Gastroesophageal sphincter (tissue), 4 donors: ENCODE measurements around the gene LRRIQ1. TPM values are rescaled to one million over a fixed set of nuclear protein-coding genes. Genes with fewer than 3 reads are reported as not detected.

Experiments used
- ATAC-seq: fragments of 150-250 bp; one replicate; pipeline ENCODE4 v1.9.1; 2016; ENCODE audit warnings: mild to moderate bottlenecking, moderate library complexity
- H3K27ac ChIP-seq, 4 donors: fragments of 200-600 bp; sonication (generic) in 3 of 4; 1 replicate in 3 of 4; 2 replicates in 1 of 4; pipeline ENCODE4 v1.5.1; 2016 to 2019
- H3K27me3 ChIP-seq: fragments of 200-600 bp; sonication (generic); one replicate; pipeline ENCODE4 v1.5.1; 2019
- H3K36me3 ChIP-seq, 2 donors: fragments of 200-600 bp; sonication (generic); one replicate each; pipeline ENCODE4 v1.5.1; 2019; ENCODE audit warnings: control low read depth in 1 of 2
- H3K4me1 ChIP-seq, 3 donors: fragments of 200-600 bp; sonication (generic); 1 replicate in 2 of 3; 2 replicates in 1 of 3; pipeline ENCODE4 v1.5.1; 2016 to 2019; ENCODE audit warnings: control low read depth in 2 of 3
- H3K4me3 ChIP-seq, 2 donors: fragments of 200-600 bp; sonication (generic); one replicate each; pipeline ENCODE4 v1.5.1; 2019; ENCODE audit warnings: mild to moderate bottlenecking in 1 of 2, moderate library complexity in 1 of 2
- H3K9me3 ChIP-seq, 3 donors: fragments of 200-600 bp; sonication (generic); one replicate each; pipeline ENCODE4 v1.5.1; 2017 to 2019; ENCODE audit warnings: control low read depth in 2 of 3
- EP300 ChIP-seq: sonication (generic); formaldehyde crosslinking; IDR thresholded peaks from one replicate; pipeline ENCODE4 v1.6.1; 2017; ENCODE audit warnings: antibody characterized with exemption, mild to moderate bottlenecking
- POLR2A ChIP-seq, 2 donors: fragments of 450-650 bp; IDR thresholded peaks; one replicate each; pipeline ENCODE4 v1.6.1; 2017; ENCODE audit warnings: antibody characterized with exemption in 2 of 2, mild to moderate bottlenecking in 2 of 2, moderate library complexity in 1 of 2
- POLR2AphosphoS5 ChIP-seq: sonication (generic); formaldehyde crosslinking; IDR thresholded peaks from one replicate; pipeline ENCODE4 v1.6.1; 2017; ENCODE audit warnings: antibody characterized with exemption
- WGBS, 2 donors: methylation state at CpG; one replicate each; pipeline ENCODE4 v1.1.5; 2018; ENCODE audit warnings: low coverage in 1 of 2; 5-methylcytosine and 5-hydroxymethylcytosine counted together
- total RNA-seq, 4 donors: library from RNA; depleted of rRNA; stranded (reverse); fragments of >200 nt; gene quantifications; one replicate each; pipeline ENCODE4 v1.1.0, GENCODE V29; 2016
- TF ChIP-seq, protein P1 (sequence below), 4 experiments: fragments of 200-600 bp in 2 of 4; fragments of 450-650 bp in 2 of 4; sonication (generic) in 1 of 4; IDR thresholded peaks; one replicate each; pipeline ENCODE4 v1.5.1; 2017 to 2019; ENCODE audit warnings: antibody characterized with exemption in 4 of 4, mild to moderate bottlenecking in 2 of 4, moderate library complexity in 2 of 4

LRRIQ1 gene
- total RNA-seq, 4 donors from 2014 or later, result 0.31 to 1.4 (median 0.54) TPM; not detected in 1

DNA sequence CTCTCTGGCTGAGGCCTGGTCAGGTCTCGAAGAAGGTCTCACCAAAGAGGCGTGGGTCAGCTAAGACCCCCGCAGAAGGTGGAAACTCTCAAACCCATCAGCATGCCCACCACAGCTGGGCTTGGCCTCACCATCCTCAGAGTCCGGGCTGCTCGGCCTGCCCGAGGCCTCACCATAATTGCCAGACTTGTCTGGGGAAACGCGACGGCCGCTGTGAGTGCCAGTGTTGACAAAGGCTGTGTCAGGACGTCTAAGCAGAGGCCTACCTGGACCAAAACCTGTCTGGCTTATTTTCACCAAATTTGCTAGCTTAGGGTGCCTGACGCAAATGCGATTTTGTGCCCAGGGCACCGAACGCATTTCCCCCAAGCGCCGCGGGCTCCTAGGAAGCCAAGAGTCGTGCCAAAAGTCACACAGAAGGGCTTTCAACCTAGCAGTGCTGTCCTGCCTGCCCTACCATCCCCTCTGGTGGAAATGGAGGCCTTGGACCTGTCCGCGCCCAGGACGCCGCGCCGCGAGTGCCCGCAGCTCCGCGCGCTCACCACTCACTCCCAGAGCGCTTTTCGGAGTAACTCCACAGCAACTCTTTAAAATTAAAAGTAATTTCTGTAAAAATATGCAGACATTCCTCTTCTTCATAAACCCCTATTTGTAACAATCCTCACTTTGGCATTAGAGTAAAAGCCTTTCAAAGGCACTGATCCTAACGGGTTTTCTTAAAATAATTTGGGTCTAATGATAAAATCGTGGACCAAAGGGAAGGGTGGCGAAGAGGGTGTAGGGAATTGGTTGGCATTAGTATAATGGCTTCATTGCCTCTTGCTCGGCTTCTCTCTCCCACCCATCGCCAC is 242.7 kb downstream of the LRRIQ1 start:
- 45 to 48% methylated on average over 11 to 17 of the region's 37 CpGs for WGBS, 2 donors
- H3K36me3 ChIP-seq, result no peaks in the 10 kb centered on the region
- peaks cover 99% of the 10 kb centered on the region for H3K27me3 ChIP-seq
- H3K4me3 ChIP-seq, result peak overlapping the region in 1 of 2 donors; percentile 47
- TF ChIP-seq, protein P1, sequence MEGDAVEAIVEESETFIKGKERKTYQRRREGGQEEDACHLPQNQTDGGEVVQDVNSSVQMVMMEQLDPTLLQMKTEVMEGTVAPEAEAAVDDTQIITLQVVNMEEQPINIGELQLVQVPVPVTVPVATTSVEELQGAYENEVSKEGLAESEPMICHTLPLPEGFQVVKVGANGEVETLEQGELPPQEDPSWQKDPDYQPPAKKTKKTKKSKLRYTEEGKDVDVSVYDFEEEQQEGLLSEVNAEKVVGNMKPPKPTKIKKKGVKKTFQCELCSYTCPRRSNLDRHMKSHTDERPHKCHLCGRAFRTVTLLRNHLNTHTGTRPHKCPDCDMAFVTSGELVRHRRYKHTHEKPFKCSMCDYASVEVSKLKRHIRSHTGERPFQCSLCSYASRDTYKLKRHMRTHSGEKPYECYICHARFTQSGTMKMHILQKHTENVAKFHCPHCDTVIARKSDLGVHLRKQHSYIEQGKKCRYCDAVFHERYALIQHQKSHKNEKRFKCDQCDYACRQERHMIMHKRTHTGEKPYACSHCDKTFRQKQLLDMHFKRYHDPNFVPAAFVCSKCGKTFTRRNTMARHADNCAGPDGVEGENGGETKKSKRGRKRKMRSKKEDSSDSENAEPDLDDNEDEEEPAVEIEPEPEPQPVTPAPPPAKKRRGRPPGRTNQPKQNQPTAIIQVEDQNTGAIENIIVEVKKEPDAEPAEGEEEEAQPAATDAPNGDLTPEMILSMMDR (IDR thresholded peaks at IDR 0.05), result no peak
- TF ChIP-seq EP300, result no peak
- TF ChIP-seq POLR2A (IDR thresholded peaks at IDR 0.05), result no peak
- no peak for TF ChIP-seq POLR2AphosphoS5
- H3K4me1 ChIP-seq, result peaks cover 0 to 20% (median 12%) of the 10 kb centered on the region in 3 donors
- H3K27ac ChIP-seq, result no peak overlapping the region
- ATAC-seq, result no peak
- H3K9me3 ChIP-seq, result peaks cover 0 to 19% (median 0%) of the 10 kb centered on the region in 3 donors

DNA sequence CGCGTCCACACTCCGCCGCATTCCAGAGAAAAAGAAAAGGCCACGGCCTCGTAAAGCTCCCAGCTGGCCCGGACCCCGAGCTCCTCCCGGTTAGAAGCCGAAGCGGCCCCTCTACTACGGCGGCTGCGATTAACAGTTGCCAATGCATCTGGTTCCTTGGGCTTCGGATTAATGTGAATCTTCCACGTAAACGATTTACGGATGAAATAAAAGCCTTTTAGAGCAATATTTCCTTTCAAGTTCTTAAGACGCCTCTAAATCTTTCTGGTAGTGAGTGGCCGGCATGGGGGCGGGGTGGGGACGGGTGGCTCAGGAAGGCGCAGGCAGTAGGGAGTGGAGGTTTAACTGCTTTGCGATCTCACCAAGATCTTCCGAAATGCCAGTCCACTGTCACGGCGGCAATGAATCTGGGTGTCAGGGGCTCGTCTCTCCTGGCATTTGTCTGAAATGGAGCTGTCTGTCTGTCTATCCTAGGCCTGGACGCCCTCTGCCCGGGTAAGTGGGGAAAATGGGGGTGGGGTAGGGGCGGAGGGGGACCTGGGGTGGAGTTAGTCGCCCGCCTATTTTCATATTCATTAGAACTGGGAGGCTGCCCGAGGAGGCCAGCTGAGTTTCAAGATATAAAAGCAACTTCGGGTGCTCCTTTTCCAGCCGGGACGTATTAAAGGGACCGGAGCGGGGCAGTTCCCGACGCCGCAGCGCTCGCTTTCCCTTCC is 243.5 kb downstream of the LRRIQ1 start:
- TF ChIP-seq, protein P1 (IDR thresholded peaks at IDR 0.05), result no peak
- TF ChIP-seq EP300 (no peak), POLR2AphosphoS5 (no peak), POLR2A (IDR thresholded peaks at IDR 0.05) (no peak)
- H3K4me1 ChIP-seq, result peaks cover 0 to 20% (median 12%) of the 10 kb centered on the region in 3 donors
- ATAC-seq, result peak; percentile 28
- no peak overlapping the region for H3K27ac ChIP-seq
- no peaks in the 10 kb centered on the region for H3K36me3 ChIP-seq
- 3% methylated on average over 4 to 20 of the region's 44 CpGs for WGBS, 2 donors
- peak overlapping the region in 1 of 2 donors; percentile 47 for H3K4me3 ChIP-seq
- peaks cover 100% of the 10 kb centered on the region for H3K27me3 ChIP-seq
- H3K9me3 ChIP-seq, result peaks cover 0 to 19% (median 0%) of the 10 kb centered on the region in 3 donors

DNA sequence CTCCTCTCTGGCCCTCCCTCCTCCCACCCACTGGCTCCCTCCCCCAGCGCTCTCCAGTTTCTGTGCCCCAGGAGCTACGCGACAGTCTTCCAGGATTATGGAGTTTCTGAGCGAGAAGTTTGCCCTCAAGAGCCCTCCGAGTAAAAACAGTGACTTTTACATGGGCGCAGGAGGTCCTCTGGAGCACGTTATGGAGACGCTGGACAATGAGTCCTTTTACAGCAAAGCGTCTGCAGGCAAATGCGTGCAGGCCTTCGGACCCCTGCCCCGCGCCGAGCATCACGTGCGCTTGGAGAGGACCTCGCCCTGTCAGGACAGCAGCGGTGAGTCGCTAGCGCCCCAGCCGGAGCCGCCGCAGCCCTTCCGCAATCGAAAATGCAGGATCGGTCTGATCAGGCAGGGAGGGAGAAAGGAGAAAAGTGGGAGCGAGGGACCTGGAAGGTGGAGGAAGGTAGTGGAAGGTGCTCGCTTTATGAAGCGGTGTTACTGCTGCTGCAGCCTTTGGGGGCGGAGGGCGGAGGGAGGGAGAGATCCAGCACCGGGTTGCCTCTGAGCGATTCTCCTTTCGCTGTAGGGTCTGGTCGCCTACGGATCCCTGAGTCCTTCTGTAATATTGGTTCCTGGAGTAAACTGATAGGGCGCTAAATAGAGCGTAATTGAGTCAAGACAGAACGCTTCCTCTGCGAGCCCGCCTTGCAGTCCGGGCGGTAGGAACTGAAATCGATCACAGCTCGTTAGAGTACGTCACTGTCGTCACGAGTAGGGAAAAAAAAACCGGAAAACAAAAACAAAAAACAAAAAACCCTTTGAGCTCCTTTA is 244.2 kb downstream of the LRRIQ1 start, which contains the start of gene ALX1:
TSS of gene ALX1 (plus strand) at position 56 of the 819 bp plus-strand sequence. CDS start at position 98, 42 bp downstream.
- WGBS, 2 donors, result 0 to 5% methylated on average over 2 to 10 of the region's 49 CpGs
- H3K4me1 ChIP-seq, result peaks cover 0 to 20% (median 12%) of the 10 kb centered on the region in 3 donors
- H3K27me3 ChIP-seq, result peaks cover 100% of the 10 kb centered on the region
- peak; percentile 47 for ATAC-seq
- H3K9me3 ChIP-seq, result peaks cover 0 to 19% (median 0%) of the 10 kb centered on the region in 3 donors
- TF ChIP-seq POLR2A (IDR thresholded peaks at IDR 0.05) (no peak), EP300 (no peak), POLR2AphosphoS5 (no peak)
- TF ChIP-seq, protein P1 (IDR thresholded peaks at IDR 0.05), result no peak
- no peaks in the 10 kb centered on the region for H3K36me3 ChIP-seq
- H3K27ac ChIP-seq, result no peak within 1 kb of the TSS
- peak within 1 kb of the TSS in 1 of 2 donors; percentile 47 for H3K4me3 ChIP-seq

DNA sequence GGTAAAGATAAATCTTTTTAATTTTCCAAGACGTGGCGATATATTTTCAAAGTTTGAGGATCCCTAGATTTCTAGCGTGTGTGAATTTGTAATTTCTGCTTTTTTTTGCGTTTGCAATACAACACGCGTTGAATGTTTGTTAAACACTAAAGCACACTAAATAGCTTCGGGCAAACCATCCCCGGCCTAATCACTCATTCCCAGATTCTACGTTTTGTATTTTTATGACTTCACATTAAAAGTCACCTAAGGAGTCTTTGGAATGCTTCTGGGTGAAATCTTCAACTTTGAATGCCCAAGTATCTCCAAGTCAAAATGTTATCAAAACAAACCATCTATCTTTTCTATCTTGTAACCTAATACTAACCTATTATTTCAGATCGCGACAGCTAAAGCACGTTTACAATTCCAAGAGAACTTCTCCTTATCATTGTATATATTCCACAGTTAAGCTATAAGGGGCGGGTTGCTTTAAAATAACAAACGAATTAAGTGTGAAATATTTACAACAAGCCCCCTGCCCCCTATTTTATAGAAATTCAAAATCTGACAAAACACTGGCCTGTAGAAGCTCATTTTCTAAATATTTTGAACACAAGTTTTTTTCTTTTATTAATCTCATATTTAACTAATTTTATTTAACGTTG is 245.0 kb downstream of the LRRIQ1 start:
- ATAC-seq, result no peak
- Histone ChIP-seq H3K4me1 (peaks cover 0 to 20% (median 12%) of the 10 kb centered on the region in 3 donors), H3K36me3 (no peaks in the 10 kb centered on the region), H3K9me3 (peaks cover 0 to 19% (median 0%) of the 10 kb centered on the region in 3 donors), H3K27me3 (peaks cover 99% of the 10 kb centered on the region), H3K27ac (no peak overlapping the region), H3K4me3 (peak overlapping the region in 1 of 2 donors; percentile 47)
- TF ChIP-seq POLR2AphosphoS5, result no peak
- no peak for TF ChIP-seq POLR2A (IDR thresholded peaks at IDR 0.05)
- TF ChIP-seq, protein P1 (IDR thresholded peaks at IDR 0.05), result no peak
- TF ChIP-seq EP300, result no peak
- WGBS, 2 donors, result 5 to 10% methylated on average over 15 of the region's 15 CpGs
